SU-DHL-6 (cell line): ENCODE measurements around the gene AZI2.

Experiments
- CTCF ChIP-seq: fragments of 200-600 bp; sonication (generic); IDR thresholded peaks from one replicate; pipeline ENCODE4 v1.5.1; 2017; ENCODE audit warnings: antibody characterized with exemption, mild to moderate bottlenecking, low read length, moderate library complexity; ENCODE audit not compliant: insufficient read depth, poor library complexity, severe bottlenecking
- EZH2phosphoT487 ChIP-seq: fragments of 200-600 bp; sonication (generic), shearing (Covaris generic); conservative IDR thresholded peaks from 2 replicates; pipeline ENCODE4 v1.6.1; 2018; ENCODE audit warnings: mild to moderate bottlenecking, antibody characterized with exemption, low read length, moderate library complexity, mixed read lengths

GRCh38 chr3:28326458-28326926, 22.1 kb downstream of the AZI2 start:
- TF ChIP-seq CTCF (no peak), EZH2phosphoT487 (no peak)
